GM12878 (cell line): ENCODE results near the gene RBMS1.

Experiments
- EP300 ChIP-seq, 2 experiments: fragments of 150-350 bp in 1 of 2; IDR thresholded peaks; 2 replicates each; pipeline ENCODE4 v1.6.1; 2011 to 2012; ENCODE audit warnings: low read depth in 2 of 2, low read length in 2 of 2, borderline replicate concordance in 1 of 2, improper control_type of control experiment in 1 of 2, inconsistent platforms in 1 of 2; ENCODE audit not compliant: control insufficient read depth in 1 of 2
- POLR2A ChIP-seq: IDR thresholded peaks from 2 replicates; pipeline ENCODE4 v1.6.1; 2011; ENCODE audit warnings: low read depth, mild to moderate bottlenecking, low read length
- TF ChIP-seq, protein P1 (sequence below): IDR thresholded peaks from 2 replicates; pipeline ENCODE4 v1.6.1; 2011; ENCODE audit warnings: low read depth, low read length, improper control_type of control experiment, borderline replicate concordance
- TF ChIP-seq, protein P2 (sequence below): fragments of 450-650 bp; formaldehyde crosslinking; IDR thresholded peaks from 2 replicates; pipeline ENCODE4 v1.5.0; 2022; ENCODE audit warnings: mild to moderate bottlenecking, missing genetic modification characterization

DNA sequence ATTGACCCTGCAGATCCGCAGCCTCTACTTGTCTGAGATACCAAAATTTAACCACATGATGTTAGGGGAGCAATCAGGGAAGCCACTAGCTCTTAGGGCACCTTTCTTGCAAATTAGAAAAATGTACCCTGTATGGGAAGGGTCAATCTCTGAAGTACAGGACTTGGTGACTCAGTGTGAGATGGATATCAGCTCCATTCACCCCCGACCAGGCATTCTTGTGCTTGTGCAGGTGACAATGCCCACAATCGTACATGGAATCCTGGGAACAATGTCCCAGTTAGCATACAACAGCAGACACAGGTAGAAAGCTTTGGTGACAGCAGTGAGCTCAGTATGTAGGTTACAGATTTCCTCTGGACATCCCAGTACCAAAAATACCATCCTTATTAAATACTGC, 155.9 kb downstream of the RBMS1 start:
- no peak for TF ChIP-seq POLR2A
- TF ChIP-seq EP300 (IDR thresholded peaks at IDR 0.05; ENCODE audit: borderline replicate concordance in 1 of 2, control insufficient read depth in 1 of 2, low read depth in 2 of 2, low read length in 2 of 2): no peak
- TF ChIP-seq, protein P1, sequence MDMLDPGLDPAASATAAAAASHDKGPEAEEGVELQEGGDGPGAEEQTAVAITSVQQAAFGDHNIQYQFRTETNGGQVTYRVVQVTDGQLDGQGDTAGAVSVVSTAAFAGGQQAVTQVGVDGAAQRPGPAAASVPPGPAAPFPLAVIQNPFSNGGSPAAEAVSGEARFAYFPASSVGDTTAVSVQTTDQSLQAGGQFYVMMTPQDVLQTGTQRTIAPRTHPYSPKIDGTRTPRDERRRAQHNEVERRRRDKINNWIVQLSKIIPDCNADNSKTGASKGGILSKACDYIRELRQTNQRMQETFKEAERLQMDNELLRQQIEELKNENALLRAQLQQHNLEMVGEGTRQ: no peak
- TF ChIP-seq, protein P2, sequence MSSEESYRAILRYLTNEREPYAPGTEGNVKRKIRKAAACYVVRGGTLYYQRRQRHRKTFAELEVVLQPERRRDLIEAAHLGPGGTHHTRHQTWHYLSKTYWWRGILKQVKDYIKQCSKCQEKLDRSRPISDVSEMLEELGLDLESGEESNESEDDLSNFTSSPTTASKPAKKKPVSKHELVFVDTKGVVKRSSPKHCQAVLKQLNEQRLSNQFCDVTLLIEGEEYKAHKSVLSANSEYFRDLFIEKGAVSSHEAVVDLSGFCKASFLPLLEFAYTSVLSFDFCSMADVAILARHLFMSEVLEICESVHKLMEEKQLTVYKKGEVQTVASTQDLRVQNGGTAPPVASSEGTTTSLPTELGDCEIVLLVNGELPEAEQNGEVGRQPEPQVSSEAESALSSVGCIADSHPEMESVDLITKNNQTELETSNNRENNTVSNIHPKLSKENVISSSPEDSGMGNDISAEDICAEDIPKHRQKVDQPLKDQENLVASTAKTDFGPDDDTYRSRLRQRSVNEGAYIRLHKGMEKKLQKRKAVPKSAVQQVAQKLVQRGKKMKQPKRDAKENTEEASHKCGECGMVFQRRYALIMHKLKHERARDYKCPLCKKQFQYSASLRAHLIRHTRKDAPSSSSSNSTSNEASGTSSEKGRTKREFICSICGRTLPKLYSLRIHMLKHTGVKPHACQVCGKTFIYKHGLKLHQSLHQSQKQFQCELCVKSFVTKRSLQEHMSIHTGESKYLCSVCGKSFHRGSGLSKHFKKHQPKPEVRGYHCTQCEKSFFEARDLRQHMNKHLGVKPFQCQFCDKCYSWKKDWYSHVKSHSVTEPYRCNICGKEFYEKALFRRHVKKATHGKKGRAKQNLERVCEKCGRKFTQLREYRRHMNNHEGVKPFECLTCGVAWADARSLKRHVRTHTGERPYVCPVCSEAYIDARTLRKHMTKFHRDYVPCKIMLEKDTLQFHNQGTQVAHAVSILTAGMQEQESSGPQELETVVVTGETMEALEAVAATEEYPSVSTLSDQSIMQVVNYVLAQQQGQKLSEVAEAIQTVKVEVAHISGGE (CRISPR knock-in tag): no peak
